ENCODE measurements around the gene IL1RL1.

Gene IL1RL1

DNA sequence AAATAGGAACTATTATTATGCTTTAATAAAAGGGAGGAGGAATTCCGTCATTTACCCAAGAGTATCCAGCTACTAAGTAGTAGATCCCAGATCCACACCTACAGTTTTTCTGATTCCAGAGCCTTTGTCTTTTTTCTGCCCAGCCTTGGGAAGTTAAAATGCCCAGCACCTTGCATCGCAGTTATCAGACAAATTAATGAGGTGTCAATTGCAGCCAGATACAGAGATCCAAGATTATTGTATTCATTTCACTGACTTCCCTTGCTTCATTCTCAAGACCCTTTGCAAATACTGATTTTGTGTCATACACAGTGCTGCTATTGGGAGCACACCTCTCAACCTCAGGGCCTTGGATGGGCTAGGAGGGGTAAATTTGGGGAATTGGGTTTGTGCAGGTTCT is 45.4 kb downstream of the IL1RL1 start:
- Histone ChIP-seq H4K20me1 (ENCODE audit: insufficient read depth, low read length, poor library complexity, severe bottlenecking) (no peaks in the 10 kb centered on the region), H3K4me3 (ENCODE audit: low read length, poor library complexity, severe bottlenecking) (peak overlapping the region; percentile 90), H3K4me1 (ENCODE audit: insufficient read depth, low read length, poor library complexity, severe bottlenecking) (peaks cover 55% of the 10 kb centered on the region), H3K79me2 (ENCODE audit: insufficient read depth, low read length) (peaks cover 53% of the 10 kb centered on the region), H3K9me3 (ENCODE audit: insufficient read depth, low read depth, low read length) (no peaks in the 10 kb centered on the region), H3K9me2 (replicated peaks; ENCODE audit: low read depth, low read length) (no peaks in the 10 kb centered on the region), H2AFZ (ENCODE audit: low read length) (no peak overlapping the region), H3K27me3 (ENCODE audit: insufficient read depth, low read length, poor library complexity, severe bottlenecking) (no peaks in the 10 kb centered on the region), H3K9ac (ENCODE audit: low read depth, low read length, poor library complexity, severe bottlenecking) (peak overlapping the region; percentile 92), H3F3A (ENCODE audit: low read depth) (no peaks in the 10 kb centered on the region), H3K36me3 (ENCODE audit: insufficient read depth, low read length) (no peaks in the 10 kb centered on the region), H3K4me2 (ENCODE audit: low read depth, low read length, poor library complexity, severe bottlenecking) (peak overlapping the region; percentile 92)
- TF ChIP-seq, protein P1, sequence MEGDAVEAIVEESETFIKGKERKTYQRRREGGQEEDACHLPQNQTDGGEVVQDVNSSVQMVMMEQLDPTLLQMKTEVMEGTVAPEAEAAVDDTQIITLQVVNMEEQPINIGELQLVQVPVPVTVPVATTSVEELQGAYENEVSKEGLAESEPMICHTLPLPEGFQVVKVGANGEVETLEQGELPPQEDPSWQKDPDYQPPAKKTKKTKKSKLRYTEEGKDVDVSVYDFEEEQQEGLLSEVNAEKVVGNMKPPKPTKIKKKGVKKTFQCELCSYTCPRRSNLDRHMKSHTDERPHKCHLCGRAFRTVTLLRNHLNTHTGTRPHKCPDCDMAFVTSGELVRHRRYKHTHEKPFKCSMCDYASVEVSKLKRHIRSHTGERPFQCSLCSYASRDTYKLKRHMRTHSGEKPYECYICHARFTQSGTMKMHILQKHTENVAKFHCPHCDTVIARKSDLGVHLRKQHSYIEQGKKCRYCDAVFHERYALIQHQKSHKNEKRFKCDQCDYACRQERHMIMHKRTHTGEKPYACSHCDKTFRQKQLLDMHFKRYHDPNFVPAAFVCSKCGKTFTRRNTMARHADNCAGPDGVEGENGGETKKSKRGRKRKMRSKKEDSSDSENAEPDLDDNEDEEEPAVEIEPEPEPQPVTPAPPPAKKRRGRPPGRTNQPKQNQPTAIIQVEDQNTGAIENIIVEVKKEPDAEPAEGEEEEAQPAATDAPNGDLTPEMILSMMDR (conservative IDR thresholded peaks at IDR 0.05; ENCODE audit: low read length) = no peak
- TF ChIP-seq EZH2phosphoT487 (IDR thresholded peaks at IDR 0.05; ENCODE audit: borderline replicate concordance) = no peak

DNA sequence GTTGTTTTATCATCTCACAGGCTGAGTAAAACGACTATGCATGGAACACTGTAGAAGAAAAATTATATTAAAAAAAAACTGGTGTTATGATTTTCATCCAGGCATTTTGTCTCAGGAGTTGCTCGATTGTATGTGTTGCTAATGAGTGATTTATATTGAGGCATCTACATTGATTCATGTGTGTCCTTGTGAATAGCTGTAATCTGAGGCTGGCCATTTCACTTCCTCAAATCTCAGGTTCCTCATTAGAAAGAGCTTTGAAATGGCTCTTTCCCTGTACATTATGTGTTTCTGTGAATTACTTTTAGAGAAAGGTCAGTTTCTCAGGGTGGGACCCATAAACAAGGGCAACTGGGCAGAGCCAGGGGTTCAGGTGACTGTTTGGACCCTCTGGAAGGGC is 46.6 kb downstream of the IL1RL1 start:
- Histone ChIP-seq H3K9me2 (replicated peaks; ENCODE audit: low read depth, low read length) (no peaks in the 10 kb centered on the region), H4K20me1 (ENCODE audit: insufficient read depth, low read length, poor library complexity, severe bottlenecking) (no peaks in the 10 kb centered on the region), H3K9ac (ENCODE audit: low read depth, low read length, poor library complexity, severe bottlenecking) (peak overlapping the region; percentile 92), H3K79me2 (ENCODE audit: insufficient read depth, low read length) (peaks cover 58% of the 10 kb centered on the region), H3F3A (ENCODE audit: low read depth) (no peaks in the 10 kb centered on the region), H3K4me3 (ENCODE audit: low read length, poor library complexity, severe bottlenecking) (peak overlapping the region; percentile 90), H3K36me3 (ENCODE audit: insufficient read depth, low read length) (peaks cover under 1% of the 10 kb centered on the region; the same call in 1 of the 2 replicates), H3K9me3 (ENCODE audit: insufficient read depth, low read depth, low read length) (no peaks in the 10 kb centered on the region), H3K27me3 (ENCODE audit: insufficient read depth, low read length, poor library complexity, severe bottlenecking) (no peaks in the 10 kb centered on the region), H2AFZ (ENCODE audit: low read length) (no peak overlapping the region), H3K4me2 (ENCODE audit: low read depth, low read length, poor library complexity, severe bottlenecking) (peak overlapping the region; percentile 92), H3K4me1 (ENCODE audit: insufficient read depth, low read length, poor library complexity, severe bottlenecking) (peaks cover 65% of the 10 kb centered on the region)
- TF ChIP-seq EZH2phosphoT487 (IDR thresholded peaks at IDR 0.05; ENCODE audit: borderline replicate concordance) = no peak
- TF ChIP-seq, protein P1 (conservative IDR thresholded peaks at IDR 0.05; ENCODE audit: low read length) = no peak

DNA sequence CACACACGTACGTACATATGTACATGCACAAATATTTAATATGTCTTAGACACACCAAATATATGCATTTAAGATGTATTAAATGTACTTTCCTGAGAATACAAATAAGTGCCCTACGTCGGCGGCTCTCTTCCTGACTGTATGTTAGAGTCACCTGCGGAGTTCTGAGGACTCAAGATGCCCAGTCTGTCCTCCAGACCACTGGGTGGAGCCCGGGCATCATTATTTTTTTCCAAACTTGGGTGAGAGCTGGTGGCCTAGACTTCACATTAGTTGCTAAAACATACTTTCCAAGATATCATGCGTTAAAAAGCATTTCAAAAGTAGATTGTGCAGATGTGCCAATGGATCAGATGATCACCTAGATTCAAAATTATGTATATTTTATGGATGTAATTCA is 47.1 kb downstream of the IL1RL1 start:
- H3K9me3 ChIP-seq (ENCODE audit: insufficient read depth, low read depth, low read length) = no peaks in the 10 kb centered on the region
- peaks cover 58% of the 10 kb centered on the region for H3K79me2 ChIP-seq (ENCODE audit: insufficient read depth, low read length)
- H4K20me1 ChIP-seq (ENCODE audit: insufficient read depth, low read length, poor library complexity, severe bottlenecking) = no peaks in the 10 kb centered on the region
- H3K36me3 ChIP-seq (ENCODE audit: insufficient read depth, low read length) = peaks cover 6% of the 10 kb centered on the region; the same call in 1 of the 2 replicates
- peaks cover 65% of the 10 kb centered on the region for H3K4me1 ChIP-seq (ENCODE audit: insufficient read depth, low read length, poor library complexity, severe bottlenecking)
- H2AFZ ChIP-seq (ENCODE audit: low read length) = peak overlapping the region; percentile 26; the same call in 1 of the 2 replicates
- peak overlapping the region; percentile 92 for H3K4me2 ChIP-seq (ENCODE audit: low read depth, low read length, poor library complexity, severe bottlenecking)
- peak overlapping the region; percentile 90 for H3K4me3 ChIP-seq (ENCODE audit: low read length, poor library complexity, severe bottlenecking)
- H3F3A ChIP-seq (ENCODE audit: low read depth) = no peaks in the 10 kb centered on the region
- H3K9me2 ChIP-seq (replicated peaks; ENCODE audit: low read depth, low read length) = no peaks in the 10 kb centered on the region
- H3K27me3 ChIP-seq (ENCODE audit: insufficient read depth, low read length, poor library complexity, severe bottlenecking) = no peaks in the 10 kb centered on the region
- H3K9ac ChIP-seq (ENCODE audit: low read depth, low read length, poor library complexity, severe bottlenecking) = peak overlapping the region; percentile 92
- TF ChIP-seq, protein P1 (conservative IDR thresholded peaks at IDR 0.05; ENCODE audit: low read length) = peak; percentile 89
- no peak for TF ChIP-seq EZH2phosphoT487 (IDR thresholded peaks at IDR 0.05; ENCODE audit: borderline replicate concordance)

Data from Loucy (cell line).